GM19468 (cell line): ENCODE data around the gene ERLEC1.

Experiments used
- ATAC-seq: cut with Tn5 transposase; IDR thresholded peaks from one replicate; pipeline ENCODE4 v1.9.1; 2021; ENCODE audit warnings: mild to moderate bottlenecking, moderate library complexity, moderate number of reproducible peaks; ENCODE audit not compliant: unreplicated experiment; ENCODE audit errors: extremely low read depth

Gene ERLEC1

DNA sequence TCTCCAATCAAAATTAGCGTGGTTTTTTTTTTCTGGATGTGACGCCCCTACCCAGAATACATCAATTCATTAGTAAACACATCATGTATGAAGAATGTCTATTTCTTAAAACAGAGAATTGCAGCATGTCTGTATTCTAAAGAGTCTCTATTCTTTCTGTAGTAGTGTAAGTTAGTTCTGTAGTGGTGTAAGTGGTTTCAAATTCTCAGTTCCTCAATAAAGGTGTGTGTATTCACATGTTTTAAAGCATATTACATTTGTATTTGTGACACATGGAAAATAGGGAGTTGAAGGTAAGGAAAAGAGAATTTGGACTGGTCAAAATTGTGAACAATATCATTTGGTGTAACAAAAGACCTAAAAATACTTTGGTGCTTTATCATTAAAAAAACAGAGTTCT is 80.9 kb downstream of the ERLEC1 start:
- ATAC-seq: no peak
